HG03571 (cell line): ENCODE results near the gene SLU7.
A peak's percentile ranks its signal among the peaks of the same experiment; 100 is the strongest.

Source experiments
- ATAC-seq: cut with Tn5 transposase; IDR thresholded peaks from one replicate; pipeline ENCODE4 v1.9.1; 2021; ENCODE audit not compliant: unreplicated experiment

Gene SLU7

DNA sequence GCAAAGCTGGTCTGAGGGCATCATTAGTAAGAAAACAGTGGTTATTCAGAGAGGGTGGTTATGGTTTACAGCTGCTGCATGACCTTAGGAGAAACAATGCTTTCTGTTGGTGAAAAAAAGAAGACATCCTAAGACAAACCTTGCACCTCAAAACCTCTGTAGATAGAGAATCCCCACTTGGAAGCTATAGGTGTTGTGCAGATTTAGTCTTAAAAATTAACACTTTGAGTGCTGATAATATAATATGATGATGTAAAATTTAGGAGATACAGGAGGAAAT lies 1.4 kb upstream of the SLU7 start:
- ATAC-seq: no peak

- ATAC-seq: no peak
These were observed 813 bp upstream of the SLU7 start for GRCh38 chr5:160419458-160420330.

- ATAC-seq: peak; percentile 82
These were observed 19.2 kb downstream of the SLU7 start, which contains the start of gene FAM200C for GRCh38 chr5:160399402-160400353. FAM200C (minus strand) TSS chr5:160400054; CDS start chr5:160395490, 4,564 bp downstream.

GRCh38 chr5:160398806-160399205 lies 20.1 kb downstream of the SLU7 start:
- no peak for ATAC-seq

DNA sequence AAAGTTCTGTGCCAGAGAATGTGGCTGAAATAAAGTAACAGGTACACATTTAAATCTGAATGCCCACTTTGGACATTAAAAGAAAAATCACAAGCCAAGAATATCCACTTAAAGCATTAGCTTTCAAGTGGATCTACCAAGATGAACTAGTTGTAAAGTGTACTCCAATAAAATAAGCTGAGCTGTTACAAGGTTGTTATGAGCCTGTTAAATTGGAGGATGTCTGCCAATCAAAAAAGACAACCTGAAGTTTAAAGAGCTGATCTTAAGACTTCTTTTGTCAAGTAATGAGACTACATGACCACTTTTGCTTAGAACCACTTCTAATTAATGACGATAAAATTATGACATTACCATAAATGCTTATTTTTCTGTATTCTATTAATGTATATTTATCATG lies 21.4 kb downstream of the SLU7 start:
- no peak for ATAC-seq

DNA sequence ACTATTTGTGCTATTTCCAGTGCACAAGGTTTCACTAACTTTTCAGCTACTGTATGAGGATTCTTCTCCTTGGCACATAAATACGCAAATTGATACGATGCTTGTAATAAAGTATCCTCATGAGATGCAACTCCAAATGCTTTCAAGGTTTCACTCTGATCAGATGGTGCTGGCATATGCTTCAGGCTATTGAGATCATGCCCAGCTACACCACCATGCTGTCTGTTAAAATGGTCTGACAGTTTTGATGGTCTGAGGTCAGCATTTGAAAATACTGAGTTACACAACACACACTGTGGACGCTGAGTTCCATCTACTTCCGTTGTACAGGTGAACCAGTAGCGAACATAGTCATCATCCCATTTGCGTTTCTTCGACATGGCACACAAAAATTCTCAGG lies 23.8 kb downstream of the SLU7 start:
- ATAC-seq: no peak

DNA sequence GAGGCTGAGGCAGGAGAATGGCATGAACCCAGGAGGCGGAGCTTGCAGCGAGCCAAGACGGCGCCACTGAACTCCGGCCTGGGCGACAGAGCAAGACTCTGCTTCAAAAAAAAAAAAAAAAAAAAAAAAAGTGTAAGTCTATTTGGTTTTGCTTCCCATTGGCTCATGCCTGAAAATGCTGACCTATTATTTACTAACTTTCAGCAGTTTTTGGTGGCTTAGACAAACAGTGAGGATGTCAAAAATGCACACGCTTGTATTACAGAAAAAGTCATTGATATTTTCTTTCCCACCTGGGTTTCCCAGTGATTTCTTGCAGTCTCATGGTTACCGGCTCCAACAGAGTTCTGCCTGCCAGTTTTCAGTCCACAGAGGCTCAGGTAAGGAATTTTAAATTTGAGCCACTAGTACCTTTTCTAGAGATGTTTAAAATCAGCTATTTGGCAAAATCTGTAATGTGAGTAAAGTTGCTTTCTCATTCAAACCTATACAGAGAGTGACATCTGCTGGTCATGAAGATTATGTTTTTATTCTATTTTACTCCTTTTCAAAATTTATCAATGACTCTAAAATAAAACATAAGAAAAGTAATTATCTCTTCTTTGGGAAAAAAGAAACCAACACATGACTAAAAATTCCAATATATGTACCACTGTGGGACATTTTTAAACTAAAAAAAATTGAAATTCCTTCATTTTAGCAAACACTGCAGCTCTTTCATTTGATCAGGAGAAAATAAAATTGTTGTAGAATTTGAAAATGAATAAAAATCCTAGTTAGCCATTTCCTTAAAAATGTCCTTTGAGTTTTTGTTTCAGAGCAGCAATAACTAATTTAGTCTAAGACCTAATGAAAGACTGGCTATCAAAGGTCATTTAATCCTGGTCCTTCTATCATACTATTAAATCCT lies 27.8 kb downstream of the SLU7 start:
- no peak for ATAC-seq

GRCh38 chr5:160387445-160387844 lies 31.4 kb downstream of the SLU7 start:
- ATAC-seq: no peak

DNA sequence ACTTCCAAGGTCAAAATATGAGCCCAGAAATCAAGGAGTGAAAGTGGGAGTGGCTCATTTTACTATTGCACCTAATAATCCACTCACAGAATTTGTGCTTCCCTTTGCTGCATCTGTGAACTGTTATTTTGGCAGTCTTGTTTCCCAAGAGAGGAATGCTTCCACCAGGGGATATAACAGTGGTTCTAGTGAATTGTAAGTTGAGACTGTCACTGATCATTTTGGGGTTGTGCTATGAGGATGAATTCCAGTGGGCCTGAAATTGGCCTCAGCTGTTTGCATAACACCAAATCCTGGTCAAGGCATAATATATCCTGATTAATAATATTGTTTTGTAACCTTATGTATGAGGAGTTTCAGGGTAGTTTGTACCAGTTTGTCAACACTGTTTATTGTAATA lies 33.4 kb downstream of the SLU7 start:
- no peak for ATAC-seq

DNA sequence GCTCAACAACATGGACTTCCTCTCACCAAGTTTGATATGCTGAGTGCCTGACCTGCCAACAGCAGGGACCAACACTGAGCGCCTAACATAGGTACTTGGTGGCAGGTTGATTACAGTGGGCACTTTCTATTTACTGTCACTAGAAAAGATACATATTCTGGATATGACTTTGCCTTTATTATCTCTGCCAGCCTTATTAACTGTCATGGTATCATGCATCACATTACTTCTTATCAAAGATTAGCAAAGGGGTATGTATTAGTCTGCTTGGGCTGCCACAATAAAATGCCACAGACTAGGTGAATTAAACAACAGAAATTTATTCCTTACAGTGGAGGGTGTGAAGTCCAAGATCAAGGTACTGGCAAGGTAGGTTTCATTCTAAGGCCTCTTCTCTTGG lies 34.2 kb downstream of the SLU7 start:
- no peak for ATAC-seq

DNA sequence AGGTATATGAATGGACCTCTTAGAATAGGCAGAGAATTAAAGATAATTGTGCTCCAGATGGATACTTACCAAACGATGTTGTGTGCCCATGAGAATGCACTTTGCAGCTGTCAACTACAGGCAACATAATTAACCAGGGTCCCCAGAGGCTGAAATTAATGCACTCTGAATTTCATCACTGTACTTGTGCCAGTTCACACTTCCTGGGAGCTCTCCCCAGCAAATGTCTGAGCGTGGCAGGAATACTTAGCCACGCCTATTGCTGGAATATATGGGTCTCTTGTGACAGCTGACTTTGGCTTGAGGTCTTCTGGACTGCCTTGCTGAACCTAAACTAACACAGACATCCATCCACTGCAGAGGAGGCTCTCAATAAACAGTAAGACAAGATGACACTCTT lies 36.5 kb downstream of the SLU7 start:
- no peak for ATAC-seq

GRCh38 chr5:160380041-160380440 lies 38.8 kb downstream of the SLU7 start:
- no peak for ATAC-seq

DNA sequence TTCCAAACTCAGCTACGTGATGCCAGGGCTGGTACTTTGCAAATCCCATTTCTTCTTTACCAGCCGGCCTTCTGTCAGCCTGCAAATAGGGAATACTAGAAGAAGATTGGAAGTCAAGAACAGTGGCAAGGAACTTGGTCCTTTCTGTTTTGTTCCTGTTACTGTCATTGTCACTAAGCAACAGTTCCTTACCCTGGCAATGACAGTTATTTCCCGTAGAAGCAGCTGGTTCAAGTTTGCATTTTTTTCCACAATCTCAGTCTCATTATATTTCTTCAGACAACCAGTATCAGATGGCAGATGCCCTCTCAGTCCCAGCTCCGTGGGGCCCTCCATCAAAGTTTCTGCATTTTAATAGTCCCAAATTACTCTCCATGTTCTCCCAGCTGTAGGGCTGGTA lies 39.4 kb downstream of the SLU7 start:
- no peak for ATAC-seq

GRCh38 chr5:160378330-160378729 lies 40.6 kb downstream of the SLU7 start:
- ATAC-seq: no peak

DNA sequence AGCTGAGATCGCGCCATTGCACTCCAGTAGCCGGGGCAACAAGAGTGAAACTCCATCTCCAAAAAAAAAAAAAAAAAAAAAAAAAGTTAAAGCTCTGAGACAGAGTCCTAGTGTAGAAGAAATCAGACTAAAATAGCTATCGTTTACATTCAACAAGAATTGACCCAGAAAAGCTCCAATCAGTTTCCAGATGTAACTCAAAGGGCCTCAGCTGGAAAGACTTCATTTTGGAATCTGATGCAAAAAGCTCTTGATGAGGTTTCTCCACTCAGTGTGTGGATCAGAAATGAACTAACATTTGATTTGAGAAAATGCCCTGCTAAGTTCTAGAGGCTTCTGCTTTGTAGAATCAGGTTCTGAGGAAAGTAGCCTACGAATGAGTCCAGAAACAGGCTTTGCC lies 41.2 kb downstream of the SLU7 start:
- no peak for ATAC-seq

DNA sequence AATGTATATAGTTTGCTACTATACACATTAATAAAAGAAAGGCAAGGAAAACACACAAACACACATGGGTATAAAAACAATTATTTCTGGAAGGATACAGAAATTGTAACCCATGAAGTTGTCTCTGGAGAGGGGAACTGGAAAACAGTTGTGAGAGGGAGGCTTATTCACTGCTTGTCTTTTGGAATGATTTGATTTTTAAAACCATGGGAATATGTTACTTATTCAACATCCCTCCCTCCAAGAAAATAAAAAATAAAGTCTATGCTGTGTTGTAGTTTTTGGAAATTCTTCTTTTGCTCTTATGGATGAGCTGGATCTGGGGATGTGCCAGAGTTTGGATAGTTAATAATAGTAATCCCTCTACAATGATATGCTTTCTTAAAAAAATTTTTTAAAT lies 42.5 kb downstream of the SLU7 start:
- ATAC-seq: no peak

- no peak for ATAC-seq
These were observed 43.2 kb downstream of the SLU7 start for GRCh38 chr5:160375701-160376100.

DNA sequence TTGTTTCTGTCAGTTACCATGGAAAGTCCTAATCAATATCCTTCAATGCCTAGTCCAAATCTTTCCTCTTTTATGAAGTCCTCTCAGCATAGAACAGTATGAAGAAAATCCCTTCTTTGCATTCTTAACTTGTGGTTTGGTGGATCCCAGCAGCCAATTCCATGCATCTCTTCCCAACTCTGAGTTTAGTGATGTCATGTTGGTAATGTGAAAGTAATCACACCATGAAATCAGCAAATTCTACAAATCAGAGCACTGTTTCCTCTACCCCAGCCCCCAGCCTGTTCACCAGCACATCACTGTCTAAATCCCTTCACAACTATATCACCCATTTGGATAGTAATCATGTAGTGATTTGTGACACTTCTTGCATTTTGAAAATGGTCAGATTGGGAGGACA lies 43.7 kb downstream of the SLU7 start:
- no peak for ATAC-seq

DNA sequence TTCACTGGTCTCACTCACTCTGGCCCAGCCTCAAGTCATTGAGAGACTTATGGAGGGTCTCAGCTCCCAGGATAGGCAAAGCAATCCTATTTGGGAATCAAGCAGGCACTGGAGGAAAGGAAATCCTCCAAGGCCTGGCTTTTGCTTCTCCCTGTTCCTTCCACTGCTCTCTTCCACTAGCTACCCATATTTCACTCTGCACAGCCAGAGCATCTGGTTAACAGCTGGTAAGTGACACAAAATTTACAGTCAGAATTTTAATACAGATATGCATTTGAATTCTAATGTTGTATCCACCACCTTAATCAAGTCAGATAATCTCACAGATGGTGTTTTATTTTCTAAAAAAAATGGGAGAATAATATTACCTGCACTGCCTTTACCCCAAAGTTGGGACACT lies 47.6 kb downstream of the SLU7 start:
- ATAC-seq: no peak

DNA sequence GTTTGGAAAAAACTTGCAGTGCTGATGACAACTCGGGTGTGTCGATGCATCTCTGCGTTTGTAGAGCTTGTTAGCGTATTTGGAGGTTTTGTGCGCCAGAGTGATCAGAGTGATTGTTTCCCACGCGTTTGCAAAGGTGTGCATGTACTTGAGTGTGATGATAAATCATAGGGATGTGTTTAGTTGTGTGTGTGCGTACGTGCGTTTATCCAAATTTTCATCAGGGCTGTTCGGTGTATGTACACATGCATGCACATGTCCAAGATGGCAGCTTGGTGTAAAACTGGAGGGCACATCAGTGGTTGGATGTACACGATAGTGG lies 48.2 kb downstream of the SLU7 start:
- ATAC-seq: no peak

- no peak for ATAC-seq
These were observed 48.7 kb downstream of the SLU7 start, which contains the start of gene C1QTNF2 for GRCh38 chr5:160369990-160370712. C1QTNF2 (minus strand) TSS chr5:160370626; CDS start chr5:160355011, 15,615 bp downstream.
